Stimulated activated naive CD8-positive, alpha-beta T cell treated with anti-CD3 and anti-CD28 coated beads, Interleukin-15, amount 100 ng/mL, for 72 hours (primary cell): ENCODE measurements around the gene OR7C1.

ENCODE experiments used
- ATAC-seq: fragments of 150-1000 bp; cut with Tn5 transposase; 2 replicates; pipeline ENCODE4 v1.10.0; 2021; ENCODE audit warnings: mild to moderate bottlenecking, moderate library complexity
- DNase-seq, 2 donors: peaks; one replicate each; pipeline ENCODE4 v3.0.0; 2021 to 2022
- H3K27ac Mint-ChIP-seq, 2 donors: one replicate each; pipeline ENCODE4 v1.8.0; 2022; ENCODE audit warnings: mild to moderate bottlenecking in 2 of 2, mixed read lengths in 2 of 2, moderate library complexity in 2 of 2
- H3K27me3 Mint-ChIP-seq: one replicate; pipeline ENCODE4 v1.8.0; 2022; ENCODE audit warnings: mixed read lengths
- H3K4me1 Mint-ChIP-seq: one replicate; pipeline ENCODE4 v1.8.0; 2022; ENCODE audit warnings: mild to moderate bottlenecking, mixed read lengths
- H3K4me3 Mint-ChIP-seq, 2 donors: one replicate each; pipeline ENCODE4 v1.8.0; 2022; ENCODE audit warnings: mild to moderate bottlenecking in 2 of 2, mixed read lengths in 2 of 2, moderate library complexity in 1 of 2
- H3K9me3 Mint-ChIP-seq, 2 donors: one replicate each; pipeline ENCODE4 v1.8.0; 2022; ENCODE audit warnings: mixed read lengths in 2 of 2

Gene OR7C1

GRCh38 chr19:14762111-14762510, 72.9 kb downstream of the OR7C1 start:
- H3K27ac Mint-ChIP-seq, result no peak overlapping the region
- no peaks in the 10 kb centered on the region for H3K4me1 Mint-ChIP-seq
- ATAC-seq, result no peak
- H3K4me3 Mint-ChIP-seq, result no peak overlapping the region
- peaks cover 26% of the 10 kb centered on the region for H3K27me3 Mint-ChIP-seq
- no peak for DNase-seq
- peaks cover 0 to 7% of the 10 kb centered on the region in 2 donors for H3K9me3 Mint-ChIP-seq

- Mint-ChIP-seq H3K4me1 (no peaks in the 10 kb centered on the region), H3K27ac (no peak overlapping the region), H3K9me3 (peaks cover 0 to 7% of the 10 kb centered on the region in 2 donors), H3K27me3 (peaks cover 26% of the 10 kb centered on the region), H3K4me3 (no peak overlapping the region)
- DNase-seq, result no peak
- no peak for ATAC-seq
These were observed 73.4 kb downstream of the OR7C1 start for GRCh38 chr19:14761607-14762006.

- DNase-seq, result no peak
- peaks cover 3% of the 10 kb centered on the region for H3K27me3 Mint-ChIP-seq
- peaks cover 0 to 7% of the 10 kb centered on the region in 2 donors for H3K9me3 Mint-ChIP-seq
- ATAC-seq, result no peak
- no peak overlapping the region for H3K4me3 Mint-ChIP-seq
- H3K27ac Mint-ChIP-seq, result no peak overlapping the region
- H3K4me1 Mint-ChIP-seq, result no peaks in the 10 kb centered on the region
These were observed 76.2 kb downstream of the OR7C1 start for GRCh38 chr19:14758816-14759215.

GRCh38 chr19:14748601-14749000, 86.4 kb downstream of the OR7C1 start:
- H3K27ac Mint-ChIP-seq, result no peak overlapping the region
- no peak for DNase-seq
- H3K4me3 Mint-ChIP-seq, result no peak overlapping the region
- no peaks in the 10 kb centered on the region for H3K27me3 Mint-ChIP-seq
- no peak for ATAC-seq
- no peaks in the 10 kb centered on the region for H3K4me1 Mint-ChIP-seq
- no peaks in the 10 kb centered on the region for H3K9me3 Mint-ChIP-seq
